Neuron (in vitro differentiated cells): ENCODE data around the gene MICU1.
"Not testable (repeated sequence)": the region's sequence is repeated elsewhere in the genome, so short reads cannot be mapped to it uniquely, and the experiment has no call there.

ENCODE experiments used
- H2AFZ ChIP-seq: one replicate; pipeline ENCODE4 v1.6.1; 2013; ENCODE audit warnings: low read depth, mild to moderate bottlenecking, inconsistent platforms, low read length, moderate library complexity
- H3K27me3 ChIP-seq: one replicate; pipeline ENCODE4 v1.6.1; 2013; ENCODE audit warnings: low read length; ENCODE audit not compliant: insufficient read depth
- H3K36me3 ChIP-seq: one replicate; pipeline ENCODE4 v1.6.1; 2013; ENCODE audit warnings: low read length; ENCODE audit not compliant: insufficient read depth
- H3K4me1 ChIP-seq: one replicate; pipeline ENCODE4 v1.6.1; 2013; ENCODE audit warnings: low read length; ENCODE audit not compliant: insufficient read depth
- H3K4me3 ChIP-seq: 2 replicates; pipeline ENCODE4 v1.5.1; 2013; ENCODE audit warnings: mild to moderate bottlenecking, low read length, moderate library complexity
- H3K9me3 ChIP-seq: one replicate; pipeline ENCODE4 v1.6.1; 2013; ENCODE audit warnings: low read length

MICU1 gene

DNA sequence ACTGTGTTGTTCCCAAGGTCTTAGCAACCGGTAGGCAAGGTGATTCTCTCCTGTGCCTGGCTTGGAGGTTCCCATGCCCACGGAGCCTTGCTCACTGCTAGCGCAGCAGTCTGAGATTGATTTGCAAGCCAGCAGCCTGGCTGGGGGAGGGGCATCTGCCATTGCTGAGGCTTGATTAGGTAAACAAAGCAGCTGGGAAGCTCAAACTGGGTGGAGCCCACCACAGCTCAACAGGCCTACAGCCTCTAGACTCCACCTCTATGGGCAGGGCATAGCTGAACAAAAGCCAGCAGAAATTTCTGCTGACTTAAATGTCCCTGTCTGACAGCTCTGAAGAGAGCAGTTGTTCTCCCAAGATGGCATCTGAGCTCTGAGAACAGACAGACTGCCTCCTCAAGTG, 230.3 kb downstream of the MICU1 start:
- not testable (repeated sequence) for H3K4me3 ChIP-seq, H3K9me3 ChIP-seq, H3K4me1 ChIP-seq, H2AFZ ChIP-seq, H3K27me3 ChIP-seq, H3K36me3 ChIP-seq

- no peaks in the 10 kb centered on the region for H3K27me3 ChIP-seq
- H3K4me3 ChIP-seq: no peak overlapping the region
- no peak overlapping the region for H2AFZ ChIP-seq
- H3K9me3 ChIP-seq: peaks cover 2% of the 10 kb centered on the region
- peaks cover 15% of the 10 kb centered on the region for H3K4me1 ChIP-seq
- H3K36me3 ChIP-seq: no peaks in the 10 kb centered on the region
These were observed 233.3 kb downstream of the MICU1 start for GRCh38 chr10:72392571-72392970.

DNA sequence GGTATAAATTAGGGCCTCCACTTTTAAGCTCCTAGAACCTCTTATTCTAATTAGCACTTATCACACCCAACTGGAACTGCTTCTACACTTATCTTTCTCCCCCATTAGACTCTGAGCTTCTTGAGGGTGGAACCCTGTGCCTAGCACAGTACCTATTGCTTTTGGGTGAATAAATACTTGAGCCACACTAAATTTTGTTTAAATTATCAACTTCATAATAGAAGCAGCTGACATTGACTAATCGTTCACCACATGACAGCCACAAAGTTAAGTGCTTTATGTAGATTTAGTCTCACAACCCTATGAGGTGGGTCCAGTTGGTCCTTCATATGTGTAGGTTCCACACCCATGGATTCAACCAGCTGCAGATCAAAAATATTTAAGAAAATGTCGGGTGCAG, 235.1 kb downstream of the MICU1 start:
- Histone ChIP-seq H3K36me3 (no peaks in the 10 kb centered on the region), H3K9me3 (peaks cover 2% of the 10 kb centered on the region)

DNA sequence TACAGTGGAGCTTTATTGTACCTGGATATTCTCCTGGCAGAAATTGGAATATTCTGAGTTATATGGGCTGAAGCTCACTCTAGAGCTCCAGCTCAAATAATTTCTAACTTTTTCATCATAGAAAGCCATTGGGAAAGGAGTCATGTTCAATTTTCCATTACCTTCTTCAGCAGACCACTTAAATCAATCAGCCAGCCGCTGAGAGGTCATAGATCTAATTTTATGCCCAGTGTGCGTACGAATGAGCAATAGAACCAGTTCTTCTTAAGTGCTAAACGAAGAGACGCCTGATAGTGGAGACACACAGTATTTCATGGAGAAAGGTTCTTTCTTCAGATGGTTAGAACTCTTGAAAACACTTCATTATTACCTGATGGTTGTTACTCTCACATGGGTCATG, 236.2 kb downstream of the MICU1 start:
- H3K9me3 ChIP-seq: peaks cover 2% of the 10 kb centered on the region
- peaks cover 15% of the 10 kb centered on the region for H3K4me1 ChIP-seq
- H3K27me3 ChIP-seq: no peaks in the 10 kb centered on the region
- no peak overlapping the region for H3K4me3 ChIP-seq
- H3K36me3 ChIP-seq: no peaks in the 10 kb centered on the region
- no peak overlapping the region for H2AFZ ChIP-seq

More for the DNA sequence above, 235.1 kb downstream of the MICU1 start:
- Histone ChIP-seq H3K27me3 (no peaks in the 10 kb centered on the region), H3K4me1 (peaks cover 15% of the 10 kb centered on the region), H2AFZ (no peak overlapping the region), H3K4me3 (no peak overlapping the region)

DNA sequence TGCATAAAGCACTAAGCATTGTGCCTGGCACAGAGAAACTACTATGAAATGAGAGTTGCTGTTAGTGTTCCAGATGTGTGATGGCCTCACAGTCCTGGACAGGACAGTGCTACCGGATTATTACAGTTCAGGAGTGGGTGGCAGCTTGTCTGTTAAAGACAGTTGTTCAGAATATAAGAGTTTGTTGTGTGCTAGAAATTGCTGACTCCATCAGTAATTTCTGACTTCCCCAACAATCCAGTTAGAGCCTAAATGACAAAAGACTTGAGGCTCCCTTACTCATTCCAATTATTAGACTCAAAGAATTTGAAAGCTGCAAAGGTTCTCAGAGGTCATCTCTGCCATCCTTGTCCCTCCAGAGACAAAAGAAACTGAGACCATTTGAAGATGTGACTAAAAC, 236.9 kb downstream of the MICU1 start:
- H3K4me1 ChIP-seq: peaks cover 15% of the 10 kb centered on the region
- H3K27me3 ChIP-seq: no peaks in the 10 kb centered on the region
- no peak overlapping the region for H2AFZ ChIP-seq
- H3K36me3 ChIP-seq: no peaks in the 10 kb centered on the region
- peaks cover 2% of the 10 kb centered on the region for H3K9me3 ChIP-seq
- no peak overlapping the region for H3K4me3 ChIP-seq

DNA sequence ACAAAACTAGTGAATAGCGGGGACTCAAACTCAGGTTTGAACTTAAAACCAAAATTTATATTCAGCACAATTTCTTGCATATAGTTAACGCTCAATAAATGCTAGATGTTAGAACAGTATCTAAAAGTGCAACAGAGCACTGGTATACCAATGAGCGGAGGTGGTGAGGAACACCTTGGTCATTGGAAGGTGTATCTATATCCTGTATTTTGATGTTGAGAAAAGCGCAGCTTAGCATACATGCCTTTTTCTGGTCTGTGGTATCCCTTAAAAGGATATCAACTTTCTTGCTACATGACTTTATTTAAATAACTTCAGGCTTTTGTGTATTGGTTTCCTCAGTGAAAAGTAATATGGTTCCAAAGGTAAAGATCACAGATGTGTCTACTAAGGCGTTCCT, 237.8 kb downstream of the MICU1 start:
- Histone ChIP-seq H3K27me3 (no peaks in the 10 kb centered on the region), H3K4me1 (peaks cover 15% of the 10 kb centered on the region), H2AFZ (no peak overlapping the region), H3K4me3 (no peak overlapping the region), H3K9me3 (peaks cover 2% of the 10 kb centered on the region), H3K36me3 (no peaks in the 10 kb centered on the region)

- H3K36me3 ChIP-seq: no peaks in the 10 kb centered on the region
- no peak overlapping the region for H3K4me3 ChIP-seq
- peaks cover 15% of the 10 kb centered on the region for H3K4me1 ChIP-seq
- no peak overlapping the region for H2AFZ ChIP-seq
- H3K27me3 ChIP-seq: no peaks in the 10 kb centered on the region
- no peaks in the 10 kb centered on the region for H3K9me3 ChIP-seq
These were observed 238.8 kb downstream of the MICU1 start for GRCh38 chr10:72386916-72387586.

- Histone ChIP-seq H3K27me3 (no peaks in the 10 kb centered on the region), H3K4me1 (peaks cover 15% of the 10 kb centered on the region), H2AFZ (no peak overlapping the region), H3K4me3 (no peak overlapping the region), H3K36me3 (no peaks in the 10 kb centered on the region), H3K9me3 (no peaks in the 10 kb centered on the region)
These were observed 240.2 kb downstream of the MICU1 start for GRCh38 chr10:72385724-72386123.

DNA sequence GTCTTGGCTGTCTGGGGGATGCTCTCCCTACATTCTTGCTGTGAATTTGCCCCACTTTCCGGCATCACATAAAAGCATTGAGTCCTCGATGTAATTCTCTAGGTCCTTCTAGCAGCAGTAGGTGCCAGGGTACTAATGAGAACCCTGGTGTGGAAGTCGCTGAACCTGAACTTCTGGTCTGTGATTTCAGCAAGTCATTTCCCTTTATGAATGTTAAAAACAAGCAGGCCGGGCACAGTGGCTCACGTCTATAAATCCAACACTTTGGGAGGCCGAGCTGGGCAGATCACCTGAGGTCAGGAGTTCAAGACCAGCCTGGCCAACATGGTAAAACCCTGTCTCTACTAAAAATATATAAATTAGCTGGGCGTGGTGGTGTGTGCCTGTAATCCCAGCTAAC, 240.9 kb downstream of the MICU1 start:
- H3K4me1 ChIP-seq: peaks cover 15% of the 10 kb centered on the region
- not testable (repeated sequence) for H3K9me3 ChIP-seq, H3K36me3 ChIP-seq, H3K4me3 ChIP-seq, H3K27me3 ChIP-seq, H2AFZ ChIP-seq

DNA sequence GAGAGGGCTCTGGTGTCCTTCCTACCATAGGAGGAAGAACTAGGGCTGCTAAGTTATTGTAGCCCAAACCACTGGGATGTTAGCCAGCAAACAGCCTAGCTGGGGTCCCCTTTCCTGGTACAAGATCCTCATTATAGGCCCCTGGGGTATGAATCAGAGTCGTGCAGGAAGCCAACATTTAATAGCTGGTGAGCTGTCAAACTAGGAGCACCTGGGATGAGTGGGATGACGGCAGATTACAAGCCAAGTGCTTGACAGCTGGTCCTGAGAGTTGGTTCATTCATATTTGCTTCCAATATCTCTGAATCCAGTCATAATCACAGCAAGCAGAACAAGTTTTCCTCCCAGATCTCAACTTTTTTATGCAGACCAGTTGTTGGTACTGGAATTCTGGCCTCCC, 246.1 kb downstream of the MICU1 start:
- Histone ChIP-seq H3K4me1 (peaks cover 6% of the 10 kb centered on the region), H3K9me3 (no peaks in the 10 kb centered on the region), H3K36me3 (no peaks in the 10 kb centered on the region), H2AFZ (no peak overlapping the region), H3K27me3 (no peaks in the 10 kb centered on the region), H3K4me3 (no peak overlapping the region)

- peaks cover 6% of the 10 kb centered on the region for H3K4me1 ChIP-seq
- H2AFZ ChIP-seq: no peak overlapping the region
- no peak overlapping the region for H3K4me3 ChIP-seq
- H3K36me3 ChIP-seq: no peaks in the 10 kb centered on the region
- no peaks in the 10 kb centered on the region for H3K9me3 ChIP-seq
- H3K27me3 ChIP-seq: no peaks in the 10 kb centered on the region
These were observed 246.8 kb downstream of the MICU1 start for GRCh38 chr10:72379062-72379461.

GRCh38 chr10:72375585-72375984, 250.3 kb downstream of the MICU1 start:
- Histone ChIP-seq H3K4me1 (peaks cover 6% of the 10 kb centered on the region), H3K36me3 (peaks cover 2% of the 10 kb centered on the region), H3K9me3 (no peaks in the 10 kb centered on the region), H2AFZ (no peak overlapping the region), H3K27me3 (no peaks in the 10 kb centered on the region), H3K4me3 (no peak overlapping the region)

DNA sequence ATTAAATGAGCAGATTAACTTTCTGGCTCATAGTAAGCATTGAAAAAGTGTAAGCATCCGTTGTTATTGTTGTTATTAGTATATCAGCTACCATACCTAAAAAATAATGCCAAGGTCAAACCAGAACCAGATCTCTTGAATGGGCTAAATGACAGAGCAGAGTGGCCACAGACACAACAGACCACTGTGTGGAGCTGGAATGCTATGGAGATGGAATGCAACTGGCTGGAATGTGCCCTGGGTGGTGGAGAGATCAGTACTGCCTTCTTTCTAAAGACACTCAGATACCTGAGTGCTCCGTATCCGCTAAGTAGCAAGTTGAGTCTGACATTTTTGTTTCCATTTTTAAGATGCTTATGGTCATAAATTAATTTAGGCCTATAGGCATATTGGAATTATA, 250.7 kb downstream of the MICU1 start:
- peaks cover 2% of the 10 kb centered on the region for H3K36me3 ChIP-seq
- H3K27me3 ChIP-seq: no peaks in the 10 kb centered on the region
- H2AFZ ChIP-seq: no peak overlapping the region
- H3K4me3 ChIP-seq: no peak overlapping the region
- H3K4me1 ChIP-seq: peaks cover 6% of the 10 kb centered on the region
- H3K9me3 ChIP-seq: no peaks in the 10 kb centered on the region

GRCh38 chr10:72370201-72370722, 255.6 kb downstream of the MICU1 start:
- H3K9me3 ChIP-seq: no peaks in the 10 kb centered on the region
- peaks cover 4% of the 10 kb centered on the region for H3K4me1 ChIP-seq

More at GRCh38 chr10:72370201-72370722, 255.6 kb downstream of the MICU1 start:
- Histone ChIP-seq H3K4me3 (no peak overlapping the region), H3K36me3 (peaks cover 15% of the 10 kb centered on the region), H2AFZ (no peak overlapping the region), H3K27me3 (no peaks in the 10 kb centered on the region)
